ENCODE measurements around the gene FRAS1. TPM values are rescaled to one million over a fixed set of nuclear protein-coding genes. Genes with fewer than 3 reads are reported as not detected.

Gene FRAS1
- total and polyA plus RNA-seq, 2 of the 8 experiments (the other 6 are each of a cell fraction or from before 2014, with no cell fraction given): 38.5 to 109 TPM

DNA sequence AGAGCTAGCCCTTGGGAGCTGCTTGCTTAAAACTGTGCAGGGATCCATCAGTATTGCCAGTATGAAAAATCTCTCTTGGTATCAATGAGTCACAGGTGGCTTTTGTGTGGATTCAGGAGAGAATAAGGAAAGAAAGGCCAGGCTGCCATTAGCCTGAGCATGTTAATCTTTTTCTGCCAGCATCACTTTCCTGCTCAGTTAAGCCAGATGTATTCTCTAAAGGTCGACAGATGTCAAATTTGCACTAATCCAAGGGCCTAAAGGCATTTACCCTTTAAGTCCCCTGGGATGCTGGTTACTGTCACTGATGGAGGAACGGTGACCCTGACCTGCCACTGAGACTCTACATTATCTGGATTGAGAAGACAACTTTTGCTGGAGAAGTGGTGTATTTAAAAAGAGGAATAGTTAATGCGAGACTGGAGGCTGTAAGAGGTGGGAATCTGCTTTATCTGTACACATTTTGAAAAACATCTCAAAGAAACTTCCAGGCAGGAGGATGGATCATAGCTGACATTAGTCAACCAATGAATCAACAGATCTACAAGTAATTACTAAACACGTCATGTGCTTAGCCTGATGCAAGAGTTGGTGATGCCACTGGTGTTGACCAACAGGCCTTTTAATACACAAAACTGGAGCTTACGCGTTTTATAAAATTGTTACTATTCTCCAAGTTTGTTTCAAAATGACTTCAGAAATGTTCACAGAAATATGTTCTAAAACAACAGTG is 253.1 kb downstream of the FRAS1 start (continued):
- TF ChIP-seq CREB1 (IDR thresholded peaks at IDR 0.05): no peak
- TF ChIP-seq EZH2 (IDR thresholded peaks at IDR 0.05; ENCODE audit: low read depth, low read length, severe bottlenecking): no peak
- TF ChIP-seq, protein P1, sequence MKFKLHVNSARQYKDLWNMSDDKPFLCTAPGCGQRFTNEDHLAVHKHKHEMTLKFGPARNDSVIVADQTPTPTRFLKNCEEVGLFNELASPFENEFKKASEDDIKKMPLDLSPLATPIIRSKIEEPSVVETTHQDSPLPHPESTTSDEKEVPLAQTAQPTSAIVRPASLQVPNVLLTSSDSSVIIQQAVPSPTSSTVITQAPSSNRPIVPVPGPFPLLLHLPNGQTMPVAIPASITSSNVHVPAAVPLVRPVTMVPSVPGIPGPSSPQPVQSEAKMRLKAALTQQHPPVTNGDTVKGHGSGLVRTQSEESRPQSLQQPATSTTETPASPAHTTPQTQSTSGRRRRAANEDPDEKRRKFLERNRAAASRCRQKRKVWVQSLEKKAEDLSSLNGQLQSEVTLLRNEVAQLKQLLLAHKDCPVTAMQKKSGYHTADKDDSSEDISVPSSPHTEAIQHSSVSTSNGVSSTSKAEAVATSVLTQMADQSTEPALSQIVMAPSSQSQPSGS (IDR thresholded peaks at IDR 0.05; ENCODE audit: low read length): no peak
- TF ChIP-seq RNF2 (IDR thresholded peaks at IDR 0.05; ENCODE audit: borderline replicate concordance, low read depth, low read length, missing control alignments, poor library complexity, severe bottlenecking): no peak

Measured in H1 (cell line).